Measurements from ENCODE around the gene DENND6A.
"Not testable (repeated sequence)": the region's sequence is repeated elsewhere in the genome, so short reads cannot be mapped to it uniquely, and the experiment has no call there.

The DENND6A gene

DNA sequence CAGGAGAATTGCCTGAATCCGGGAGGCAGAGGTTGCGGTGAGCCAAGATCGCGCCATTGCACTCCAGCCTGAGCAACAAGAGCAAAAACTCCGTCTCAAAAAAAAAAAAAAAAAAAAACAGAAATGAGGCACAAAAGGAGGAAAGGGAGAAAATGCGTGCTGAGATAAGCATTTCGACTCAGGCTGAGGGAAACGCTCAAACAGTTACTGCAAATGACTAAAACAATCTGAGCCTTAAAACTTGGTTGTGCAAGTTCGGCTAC is 813 bp downstream of the DENND6A start:
- not testable (repeated sequence) for DNase-seq

DNA sequence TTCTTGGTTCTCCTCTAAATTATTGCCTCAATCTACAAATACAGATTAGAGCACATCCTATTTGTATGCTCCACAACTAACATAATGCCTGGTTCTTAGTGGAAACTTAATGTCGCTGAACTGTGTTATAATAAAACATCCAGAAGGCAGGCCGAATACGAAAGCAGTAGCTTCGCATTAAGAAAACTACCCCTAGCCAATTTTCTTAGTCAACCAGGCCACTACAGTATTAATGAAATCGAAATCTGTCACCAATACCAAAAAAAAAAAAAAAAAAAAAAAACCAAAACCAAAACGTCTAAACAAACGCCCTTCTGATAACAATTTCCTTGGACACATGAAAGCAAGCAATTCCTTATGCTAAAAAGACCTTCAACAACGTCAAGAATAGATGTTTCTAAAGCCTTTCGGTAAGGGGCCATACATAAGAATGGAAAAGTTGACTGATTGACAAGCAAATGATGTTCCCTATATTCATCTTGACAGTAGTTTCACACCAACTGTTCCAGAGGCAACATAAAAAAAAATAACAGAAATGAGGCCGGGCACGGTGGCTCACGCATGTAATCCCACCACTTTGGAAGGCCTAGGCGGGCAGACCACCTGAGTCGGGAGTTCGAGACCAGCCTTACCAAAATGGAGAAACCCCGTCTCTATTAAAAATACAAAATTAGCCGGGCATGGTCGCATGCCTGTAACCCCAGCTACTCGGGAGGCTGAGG is 1.3 kb downstream of the DENND6A start:
- no peak for DNase-seq

DNA sequence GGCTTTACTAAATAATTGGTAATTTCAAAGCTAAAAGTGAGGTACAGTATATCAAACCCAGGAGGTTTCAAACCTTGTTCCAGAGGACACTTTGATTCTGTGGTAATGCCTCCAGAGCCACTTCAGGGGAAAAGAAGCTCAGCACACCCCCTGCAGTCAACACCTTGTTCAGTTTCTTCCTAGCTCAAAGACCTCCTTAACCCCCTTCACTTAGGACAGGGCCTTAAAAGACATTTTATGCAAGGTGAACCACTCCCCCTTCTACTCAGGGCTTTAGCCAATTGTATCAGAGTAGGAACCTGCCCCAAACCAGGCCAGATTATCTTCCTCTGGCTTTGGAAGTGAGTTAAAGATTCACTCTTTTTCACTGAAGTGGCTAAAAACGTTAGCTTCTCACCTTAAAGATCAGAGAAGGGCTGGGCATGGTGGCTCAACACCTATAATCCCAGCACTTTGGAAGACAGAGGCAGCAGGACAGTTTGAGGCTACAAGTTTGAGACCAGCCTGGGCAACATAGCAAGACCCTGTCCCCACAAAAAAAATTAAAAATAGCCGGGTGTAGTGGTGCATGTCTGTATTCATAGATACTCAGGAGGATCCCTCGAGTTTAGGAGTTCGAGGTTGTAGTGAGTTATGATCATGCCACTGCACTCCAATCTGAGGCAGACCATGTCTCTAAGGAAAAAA is 3.4 kb downstream of the DENND6A start:
- DNase-seq = no peak

DNA sequence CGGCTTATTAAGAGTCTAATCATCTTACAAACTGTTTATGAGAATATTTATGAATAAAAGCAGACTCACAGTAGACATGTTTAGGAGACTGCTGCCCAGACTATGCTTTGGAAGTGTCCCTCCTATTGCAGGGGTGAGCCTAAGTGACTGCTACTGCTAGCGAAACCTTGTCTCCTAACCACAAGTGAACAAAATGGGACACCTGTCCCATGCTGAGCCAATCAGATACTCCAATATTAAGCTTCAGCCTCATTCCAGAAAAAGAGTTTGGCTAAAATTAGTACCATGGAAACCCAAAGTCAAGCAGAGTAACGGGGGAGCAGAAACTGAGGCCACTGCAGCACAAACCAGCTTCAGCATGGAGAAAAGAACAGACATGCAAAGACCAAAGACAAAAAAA is 4.6 kb downstream of the DENND6A start:
- no peak for DNase-seq

DNA sequence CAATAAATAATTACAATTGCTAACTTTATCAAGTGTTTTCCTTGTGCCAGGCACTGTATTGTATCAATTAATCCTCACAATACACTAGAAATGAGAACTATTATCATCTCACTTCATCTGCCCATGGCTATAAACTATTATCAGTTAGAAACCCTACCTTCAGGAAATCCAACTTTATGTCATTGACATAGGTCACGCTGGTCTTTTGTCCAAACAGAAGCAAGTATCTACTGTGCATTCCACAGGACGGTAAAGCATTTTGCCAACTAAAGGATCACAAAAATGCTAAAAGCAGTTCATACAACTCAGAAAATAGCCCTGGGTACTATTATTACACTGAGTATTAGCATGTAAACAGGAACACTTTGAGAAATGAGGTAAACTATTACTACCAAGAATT is 9.6 kb downstream of the DENND6A start:
- no peak for DNase-seq

DNA sequence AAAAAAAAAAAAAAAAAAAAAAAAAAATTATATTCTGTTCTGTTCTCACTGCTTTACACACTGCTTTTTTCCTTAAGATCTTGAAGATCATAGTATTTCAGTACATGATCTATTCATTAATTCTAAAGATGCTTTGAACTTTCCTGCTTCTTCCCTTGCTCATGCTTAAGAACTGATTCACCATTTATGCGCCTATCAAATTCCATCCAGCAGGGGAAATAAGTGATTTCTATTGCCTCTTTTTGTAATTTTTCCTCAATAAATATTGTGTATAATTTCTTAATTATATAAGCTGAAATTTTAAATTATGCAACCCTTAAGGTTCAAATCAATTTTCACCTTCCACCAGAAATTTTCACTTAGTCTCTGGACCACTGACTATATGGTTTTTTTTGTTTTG is 10.6 kb downstream of the DENND6A start:
- no peak for DNase-seq

DNA sequence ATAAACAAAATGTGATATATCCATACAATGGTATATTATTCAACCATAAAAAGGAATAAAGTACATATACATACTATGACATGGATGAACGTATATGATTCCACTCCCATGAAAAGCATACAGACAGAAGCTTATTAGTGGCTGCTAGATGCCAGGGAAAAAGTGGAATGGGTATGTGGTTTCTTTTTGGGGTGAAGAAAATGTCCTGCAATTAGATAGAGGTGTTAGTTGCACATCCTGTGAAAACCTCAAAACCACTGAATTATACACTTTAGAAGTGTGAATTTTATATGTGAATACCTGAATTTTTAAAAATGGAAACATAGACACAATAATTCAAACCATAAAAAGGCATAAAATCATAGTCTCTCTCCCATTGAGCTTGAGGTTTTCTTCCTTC is 11.2 kb downstream of the DENND6A start:
- DNase-seq = no peak

DNA sequence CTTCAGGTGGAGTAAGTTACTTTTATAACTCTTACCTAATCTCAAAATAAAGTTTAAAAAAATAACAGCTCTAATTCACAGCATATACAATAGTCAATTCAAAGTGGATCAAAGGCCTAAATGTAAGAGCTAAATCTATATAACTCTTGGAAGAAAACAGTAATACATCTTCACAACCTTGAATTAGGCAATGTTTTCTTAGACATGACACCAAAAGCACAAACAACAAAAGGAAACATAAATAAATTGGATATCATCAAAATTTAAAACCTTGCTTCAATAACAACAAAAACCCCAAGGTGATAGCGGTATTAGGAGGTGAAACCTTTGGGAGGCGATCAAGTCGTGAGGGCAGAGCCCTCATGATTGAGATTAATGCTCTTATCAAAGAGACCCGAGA is 12.8 kb downstream of the DENND6A start:
- DNase-seq = no peak

DNA sequence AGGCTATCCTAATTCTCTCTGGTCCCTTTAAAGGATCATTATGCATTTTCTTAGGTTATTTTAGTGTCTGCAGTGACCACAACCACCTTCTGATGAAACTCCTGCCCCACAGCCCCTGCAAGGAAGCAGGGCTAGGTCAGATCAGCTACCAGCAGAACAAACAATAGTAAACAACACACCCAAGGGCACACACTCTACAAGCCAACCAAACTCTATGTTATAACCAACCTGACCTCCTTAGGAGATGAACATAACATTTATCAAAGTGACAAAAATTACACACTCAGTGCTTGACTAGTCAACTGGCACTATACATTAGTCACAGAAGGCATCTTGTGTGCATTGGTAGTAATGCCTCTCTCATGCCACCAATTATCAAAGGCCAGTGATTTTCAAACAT is 17.3 kb downstream of the DENND6A start:
- DNase-seq = no peak

DNA sequence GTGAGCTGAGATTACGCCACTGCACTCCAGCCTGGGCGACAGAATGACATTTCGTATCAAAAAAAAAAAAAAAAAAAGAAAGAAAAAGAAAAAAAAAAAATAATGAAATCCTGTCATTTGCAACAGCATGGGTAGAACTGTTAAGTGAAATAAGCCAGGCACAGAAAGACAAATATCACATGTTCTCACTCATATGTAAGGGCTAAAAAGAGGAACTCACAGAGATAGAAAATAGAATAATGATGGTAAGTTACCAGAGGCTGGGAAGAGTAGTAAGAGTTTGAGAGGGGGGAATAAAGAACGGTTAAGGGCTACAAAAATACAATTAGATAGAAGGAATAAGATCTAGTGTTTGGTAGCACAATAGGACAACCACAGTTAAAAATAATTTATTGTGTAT is 19.7 kb downstream of the DENND6A start:
- no peak for DNase-seq

DNA sequence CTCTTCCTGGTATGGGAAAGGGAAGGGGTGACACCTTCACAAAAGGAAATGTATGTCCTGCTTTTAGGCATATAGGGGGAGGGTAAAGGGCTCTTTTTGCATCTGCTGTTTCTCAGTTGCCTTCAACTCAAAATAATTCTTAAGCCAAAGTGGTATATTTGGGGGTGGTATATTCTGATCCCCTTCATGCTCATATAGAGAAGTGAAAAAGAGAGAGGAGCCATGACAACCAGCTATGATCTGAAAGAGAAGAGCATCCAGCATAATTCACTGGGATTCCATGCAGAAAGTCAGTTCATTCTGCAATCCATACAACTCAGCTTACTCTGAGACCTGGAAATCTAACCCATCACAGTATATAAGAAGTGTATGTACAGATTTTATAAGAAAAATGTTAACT is 22.3 kb downstream of the DENND6A start:
- no peak for DNase-seq

DNA sequence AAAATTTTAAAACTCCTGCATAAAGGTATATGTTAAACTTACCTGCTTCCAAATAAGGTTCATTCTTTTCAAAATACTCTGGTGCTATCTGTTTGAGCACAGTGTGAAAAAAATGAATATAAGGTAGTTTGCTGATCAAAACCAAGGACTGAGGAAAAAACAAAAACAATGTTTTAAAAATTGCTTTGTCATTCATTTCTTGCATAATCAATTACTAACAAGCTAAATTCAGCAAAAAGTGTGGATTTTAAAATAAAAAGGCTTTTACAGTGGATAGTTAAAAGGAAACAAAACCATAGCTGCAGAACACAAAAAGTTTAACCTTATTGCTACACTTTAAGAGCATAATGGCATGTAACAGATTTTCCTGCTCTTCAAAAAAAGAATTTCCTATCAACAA is 31.5 kb downstream of the DENND6A start:
- no peak for DNase-seq

DNA sequence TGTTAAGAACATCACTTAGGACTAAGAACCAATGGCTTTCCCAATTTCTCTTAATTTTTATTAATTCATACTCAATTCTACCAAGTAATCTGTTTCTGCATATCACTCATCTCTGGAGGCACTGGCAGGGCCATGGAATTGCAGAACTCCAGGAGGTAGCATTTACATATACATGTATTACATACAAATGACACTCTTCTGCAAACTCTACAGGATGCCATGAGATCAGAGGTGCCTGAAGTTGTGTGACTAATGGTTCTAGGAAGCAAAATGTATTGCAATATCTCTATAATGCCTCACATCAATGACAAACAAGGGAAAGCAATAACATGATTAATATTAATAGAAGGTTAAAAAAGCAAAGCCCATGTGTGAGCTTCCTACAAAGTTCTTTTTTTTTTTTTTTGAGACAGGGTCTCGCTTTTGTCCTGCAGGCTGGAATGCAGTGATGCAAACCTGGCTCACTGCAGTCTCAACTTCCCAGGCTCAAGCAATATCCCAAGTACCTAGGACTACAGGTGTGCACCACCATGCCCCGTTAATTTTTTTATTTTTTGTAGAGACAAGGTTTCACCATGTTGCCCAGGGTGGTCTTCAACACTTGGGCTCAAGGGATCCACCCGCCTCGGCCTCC is 33.0 kb downstream of the DENND6A start:
- no peak for DNase-seq

DNA sequence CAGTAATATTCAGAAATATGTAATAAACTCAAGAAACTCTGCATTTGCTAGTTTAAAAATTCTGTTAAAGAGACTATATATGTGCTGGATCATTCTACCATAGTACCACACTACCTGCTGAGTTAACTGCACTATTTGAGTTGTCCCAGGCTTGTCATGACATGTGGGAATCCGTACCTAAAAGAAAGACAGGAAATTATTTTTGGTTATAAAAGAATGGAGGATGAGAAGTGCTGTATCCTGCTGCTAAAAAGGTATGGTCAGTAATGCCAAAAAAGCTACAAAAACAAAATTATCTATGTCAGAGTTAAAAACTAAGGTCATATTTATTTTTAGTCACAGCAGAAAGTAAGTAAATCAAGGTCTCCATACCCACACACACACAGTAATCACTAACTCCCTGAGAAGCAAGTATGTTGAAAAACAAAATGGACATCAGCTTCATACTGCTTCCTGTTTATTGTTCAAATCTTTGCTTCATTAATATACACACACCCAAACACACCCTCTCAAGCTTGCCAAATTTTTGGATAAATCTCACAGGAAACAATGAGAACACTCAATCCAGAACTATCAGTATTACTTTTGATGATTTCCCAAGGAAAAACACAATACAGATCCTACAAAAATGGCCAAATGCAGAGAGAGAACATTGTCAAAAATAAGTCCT is 33.7 kb downstream of the DENND6A start:
- no peak for DNase-seq

DNA sequence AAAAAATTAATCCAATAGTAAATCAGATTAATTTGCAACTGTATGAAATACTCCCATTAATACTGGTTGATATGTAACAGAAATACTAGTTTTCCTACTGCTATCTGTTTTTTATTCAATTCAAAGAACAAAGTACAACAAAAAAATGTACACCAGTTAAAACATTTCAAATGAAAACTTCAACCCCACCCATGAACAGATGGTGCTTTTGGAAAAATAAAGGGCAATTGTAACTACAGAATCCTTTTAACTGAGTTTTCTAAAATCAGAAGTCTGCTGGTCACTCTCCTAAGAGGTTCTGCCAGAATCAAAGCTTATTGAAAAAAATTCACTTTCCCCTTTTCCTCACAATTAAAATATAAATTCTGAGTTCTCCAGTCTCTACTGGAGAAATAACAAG is 34.3 kb downstream of the DENND6A start:
- no peak for DNase-seq

DNA sequence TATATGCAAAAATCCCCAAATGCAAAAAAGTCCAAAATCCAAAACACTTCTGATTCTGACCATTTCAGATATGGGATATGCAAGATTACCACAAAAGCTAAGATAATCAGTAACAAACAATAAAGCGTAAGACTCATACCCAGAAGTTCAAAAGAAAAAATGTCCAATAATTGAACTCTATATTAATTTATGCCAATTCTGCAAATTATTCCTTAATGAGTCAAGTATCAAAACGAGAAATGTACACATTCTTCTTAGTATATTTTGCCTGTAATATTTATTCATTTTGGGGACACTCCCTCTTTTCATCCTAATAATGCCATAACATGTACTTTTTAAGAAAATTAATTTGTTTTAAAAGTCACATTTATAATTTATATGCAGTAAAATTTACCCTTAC is 37.1 kb downstream of the DENND6A start:
- DNase-seq = no peak

DNA sequence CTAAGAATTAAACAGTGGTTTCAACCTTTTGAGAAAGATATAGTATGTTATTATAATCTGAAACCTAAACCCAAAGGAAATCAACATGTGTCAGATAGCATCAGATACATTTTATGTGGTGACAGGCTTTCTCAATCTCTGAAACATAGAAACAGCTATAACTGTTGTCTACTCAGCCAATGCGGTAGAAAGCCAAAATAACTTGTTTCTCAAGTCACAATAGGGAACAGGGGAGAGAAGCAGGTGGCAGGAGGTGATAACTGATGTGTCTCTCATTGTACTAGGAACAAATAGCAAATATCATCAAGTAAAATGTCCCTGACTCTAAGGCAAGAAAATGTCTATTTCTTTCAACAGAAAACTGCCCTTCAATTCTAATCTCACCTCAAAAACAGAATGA is 38.6 kb downstream of the DENND6A start:
- DNase-seq = no peak

DNA sequence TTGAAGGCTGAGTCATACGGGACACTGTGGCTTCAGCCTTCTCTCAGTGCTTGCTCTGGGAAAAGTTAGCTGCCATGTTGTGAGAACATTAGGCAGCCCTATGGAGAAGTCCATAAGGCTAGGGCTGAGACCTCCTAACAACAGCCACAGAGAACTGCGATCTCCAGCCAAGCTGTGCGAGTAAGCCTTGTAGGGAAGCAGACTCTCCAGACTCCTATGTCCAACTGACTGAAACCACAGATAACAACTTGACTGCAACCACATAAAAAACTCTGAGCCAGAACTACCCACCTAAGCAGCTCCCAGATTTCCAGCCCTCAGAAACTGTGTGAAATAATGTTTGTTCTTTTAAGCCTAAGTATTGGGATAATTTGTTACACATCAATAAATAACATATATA is 40.7 kb downstream of the DENND6A start:
- DNase-seq = no peak

DNA sequence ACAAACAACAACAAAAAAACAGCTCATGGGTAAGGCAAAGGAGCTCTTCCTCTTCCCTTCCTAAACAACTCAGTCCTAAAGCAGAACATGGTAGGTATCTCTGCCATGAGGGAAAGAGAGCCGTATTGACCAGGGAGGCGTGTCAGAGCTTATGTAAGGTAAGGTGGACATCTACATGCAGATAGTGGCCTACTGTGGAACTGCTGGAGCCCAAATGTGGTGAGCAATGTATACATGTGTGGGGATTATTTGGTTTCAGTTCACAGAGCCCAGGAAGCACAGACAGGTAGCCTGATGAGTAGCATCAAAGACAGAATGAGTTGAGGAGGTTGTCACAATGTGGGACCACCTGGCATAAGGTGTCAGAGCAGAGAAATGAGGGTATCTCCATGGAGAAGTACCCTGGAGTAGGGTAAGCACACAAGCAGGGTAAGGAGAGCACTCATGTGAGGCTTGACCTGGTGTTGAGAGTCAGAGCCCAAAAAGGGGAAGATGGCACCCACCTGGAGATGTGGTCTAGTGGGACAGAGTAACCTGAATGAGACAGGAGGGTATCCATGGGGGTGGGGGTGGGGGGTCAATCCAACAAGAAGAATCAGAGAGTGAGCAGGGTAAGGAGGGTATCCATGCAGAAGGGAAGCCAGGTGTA is 45.5 kb downstream of the DENND6A start:
- DNase-seq = no peak

DNA sequence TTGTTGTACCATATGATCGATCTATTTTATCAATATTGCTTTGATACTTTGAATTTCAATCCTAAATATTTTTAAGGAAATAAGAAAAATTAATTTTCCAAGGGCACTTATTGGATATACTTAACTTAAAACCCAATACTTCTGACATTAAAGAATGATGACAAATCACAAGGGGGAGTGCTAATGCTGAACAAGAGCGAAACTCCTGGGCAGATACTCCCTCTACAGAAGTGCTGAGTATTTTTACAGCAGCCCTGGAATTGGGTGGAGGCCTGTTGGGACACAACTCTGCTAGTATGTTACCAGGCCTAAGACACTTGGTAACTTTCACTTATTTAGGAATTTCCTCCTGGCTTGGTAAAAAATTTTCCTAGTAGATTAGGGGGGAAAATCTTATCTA is 46.2 kb downstream of the DENND6A start:
- no peak for DNase-seq

DNA sequence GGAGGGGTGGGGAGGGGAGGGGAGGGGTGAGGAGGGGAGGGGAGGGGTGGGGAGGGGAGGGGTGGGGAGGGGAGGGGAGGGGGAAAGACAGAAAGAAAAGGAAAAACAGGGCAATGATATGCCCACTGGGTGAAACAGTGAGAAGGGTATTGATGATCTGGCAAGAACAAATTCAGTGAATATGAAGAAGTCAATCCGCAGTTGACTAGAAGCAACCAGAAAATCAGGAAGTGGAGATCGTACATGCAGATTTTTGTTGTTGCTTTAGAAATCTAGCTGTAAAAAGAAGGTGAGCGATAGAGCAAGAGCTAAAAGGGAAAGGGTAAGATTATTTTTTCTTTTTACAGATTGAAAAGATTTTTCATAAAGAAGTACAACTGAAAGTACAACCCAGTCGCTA is 48.1 kb downstream of the DENND6A start:
- no peak for DNase-seq

DNA sequence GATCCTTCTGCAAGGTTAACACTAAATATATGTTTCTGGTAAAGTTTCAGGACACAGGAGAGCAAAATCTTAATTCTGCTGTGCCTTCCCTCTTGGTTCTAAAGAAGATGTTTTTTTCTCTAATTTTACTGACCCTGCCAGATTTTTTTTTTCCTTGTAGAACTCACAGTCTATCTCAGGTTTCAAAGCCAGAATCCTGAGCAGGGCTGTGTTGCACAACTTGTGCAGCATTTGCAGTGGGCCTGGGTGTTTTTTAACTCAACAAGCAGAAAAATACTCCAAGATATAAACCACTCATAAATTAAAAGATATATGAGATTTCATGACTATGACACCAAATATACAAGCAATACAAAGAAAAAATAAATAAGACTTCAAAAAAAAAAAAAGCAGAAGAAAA is 55.5 kb downstream of the DENND6A start:
- DNase-seq = no peak

DNA sequence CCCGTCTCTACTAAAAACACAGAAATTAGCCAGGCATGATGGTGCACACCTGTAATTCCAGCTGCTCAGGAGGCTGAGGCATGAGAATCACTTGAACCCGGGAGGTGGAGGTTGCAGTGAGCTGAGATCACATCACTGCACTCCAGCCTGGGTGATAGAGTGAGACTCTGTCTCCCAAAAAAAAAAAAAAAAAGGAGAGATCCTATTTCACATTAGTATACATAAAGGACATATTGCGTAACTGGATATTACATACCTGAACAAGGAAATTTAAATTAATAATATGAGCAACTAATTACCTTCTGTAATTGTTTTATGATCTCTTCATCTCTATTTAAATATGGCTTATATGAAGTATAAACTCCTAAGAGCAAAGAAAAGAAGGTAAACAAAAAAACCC is 58.6 kb downstream of the DENND6A start:
- not testable (repeated sequence) for DNase-seq

DNA sequence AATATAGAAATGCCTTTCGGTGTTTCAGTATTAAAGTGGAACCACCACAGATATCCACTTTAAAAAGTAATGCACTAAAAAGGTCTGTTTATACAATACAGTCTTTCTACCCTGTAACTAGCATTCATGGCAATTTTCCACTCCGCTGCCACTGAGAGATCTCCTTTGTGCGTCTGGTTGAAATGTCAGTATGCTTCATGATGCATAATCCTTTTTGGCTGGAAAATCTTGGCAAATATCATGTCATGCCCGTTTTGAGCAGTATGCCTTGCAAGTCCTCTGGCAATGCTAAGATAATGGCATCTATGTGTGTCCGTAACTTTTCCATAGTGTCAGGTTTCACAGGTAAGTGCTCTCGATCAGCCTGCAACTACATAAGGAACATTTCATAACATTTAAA is 64.9 kb downstream of the DENND6A start:
- peak; percentile 10 for DNase-seq

Data from NCI-H1694 treated with DMSO at 0.1 percent for 48 hours (cell line).